Fibroblast of skin of right quadriceps (primary cell): ENCODE measurements around the gene CNIH3.
A peak's percentile ranks its signal among the peaks of the same experiment; 100 is the strongest.
"Not testable (repeated sequence)": the region's sequence is repeated elsewhere in the genome, so short reads cannot be mapped to it uniquely, and the experiment has no call there.

Experiments used
- DNase-seq: peaks from one replicate; pipeline ENCODE4 v3.0.0-alpha.2; 2013

CNIH3 gene

GRCh38 chr1:224644553-224645154 is 28.5 kb downstream of the CNIH3 start:
- DNase-seq, result peak; percentile 39

- no peak for DNase-seq
Measured at GRCh38 chr1:224647449-224647848, 31.3 kb downstream of the CNIH3 start.

GRCh38 chr1:224650290-224650689 is 34.2 kb downstream of the CNIH3 start:
- DNase-seq, result no peak

GRCh38 chr1:224651188-224651587 is 35.1 kb downstream of the CNIH3 start:
- no peak for DNase-seq

- no peak for DNase-seq
Measured at GRCh38 chr1:224656392-224656791, 40.3 kb downstream of the CNIH3 start.

GRCh38 chr1:224660074-224660473 is 44.0 kb downstream of the CNIH3 start:
- no peak for DNase-seq

- no peak for DNase-seq
Measured at GRCh38 chr1:224662870-224663269, 46.8 kb downstream of the CNIH3 start.

GRCh38 chr1:224665016-224665415 is 48.9 kb downstream of the CNIH3 start:
- no peak for DNase-seq

GRCh38 chr1:224666078-224666477 is 50.0 kb downstream of the CNIH3 start:
- no peak for DNase-seq

- DNase-seq, result no peak
Measured at GRCh38 chr1:224666913-224667312, 50.8 kb downstream of the CNIH3 start.

- DNase-seq, result no peak
Measured at GRCh38 chr1:224668984-224669383, 52.9 kb downstream of the CNIH3 start.

- DNase-seq, result no peak
Measured at GRCh38 chr1:224669403-224669802, 53.3 kb downstream of the CNIH3 start.

GRCh38 chr1:224670506-224670905 is 54.4 kb downstream of the CNIH3 start:
- no peak for DNase-seq

GRCh38 chr1:224671076-224671475 is 55.0 kb downstream of the CNIH3 start:
- no peak for DNase-seq

GRCh38 chr1:224673141-224673540 is 57.0 kb downstream of the CNIH3 start:
- DNase-seq, result no peak

GRCh38 chr1:224675590-224675989 is 59.5 kb downstream of the CNIH3 start:
- DNase-seq, result no peak

GRCh38 chr1:224676551-224676950 is 60.4 kb downstream of the CNIH3 start:
- no peak for DNase-seq

- no peak for DNase-seq
Measured at GRCh38 chr1:224678168-224678567, 62.1 kb downstream of the CNIH3 start.

- no peak for DNase-seq
Measured at GRCh38 chr1:224679606-224680005, 63.5 kb downstream of the CNIH3 start.

- DNase-seq, result no peak
Measured at GRCh38 chr1:224681816-224682215, 65.7 kb downstream of the CNIH3 start.

- no peak for DNase-seq
Measured at GRCh38 chr1:224683936-224684335, 67.8 kb downstream of the CNIH3 start.

- no peak for DNase-seq
Measured at GRCh38 chr1:224684979-224685425, 68.9 kb downstream of the CNIH3 start.

- DNase-seq, result not testable (repeated sequence)
Measured at GRCh38 chr1:224686140-224686539, 70.0 kb downstream of the CNIH3 start.

GRCh38 chr1:224687465-224687864 is 71.3 kb downstream of the CNIH3 start:
- no peak for DNase-seq

GRCh38 chr1:224689374-224689773 is 73.3 kb downstream of the CNIH3 start:
- DNase-seq, result no peak
